PC-9 (cell line): ENCODE data around the gene MT1B. TPM values are rescaled to one million over a fixed set of nuclear protein-coding genes. Genes with fewer than 3 reads are reported as not detected.
A peak's percentile ranks its signal among the peaks of the same experiment; 100 is the strongest.

Experiments
- BruUV-seq: library from RNA; stranded (reverse); fragments of 400-500 nt; replicated peaks from 2 replicates; lab custom pipeline; 2021; lab: Mats Ljungman, UMichigan
- CTCF ChIA-PET: fragments of 300-600 bp; sonication (Branson Sonifier 250); formaldehyde crosslinking; loops from one replicate; lab custom pipeline; 2022; ENCODE audit warnings: antibody characterized with exemption; lab: Charles Lee
- POLR2A ChIA-PET: fragments of 300-600 bp; sonication (Branson Sonifier 250); formaldehyde crosslinking; loops from one replicate; lab custom pipeline; 2022; ENCODE audit warnings: antibody characterized with exemption; ENCODE audit not compliant: unreplicated experiment; lab: Charles Lee
- DNase-seq, 2 experiments: peaks; one replicate each; pipeline versions ENCODE4 v3.0.0 to v3.0.0-alpha.2; 2015 to 2022; ENCODE audit warnings: mixed read lengths in 1 of 2
- H2AFZ ChIP-seq: fragments of 200-600 bp; sonication (generic); 2 replicates; pipeline ENCODE4 v1.8.1; 2017; ENCODE audit warnings: antibody characterized with exemption
- H3F3A ChIP-seq: fragments of 200-600 bp; sonication (generic); 2 replicates; pipeline ENCODE4 v1.8.1; 2017; ENCODE audit warnings: antibody characterized with exemption, mild to moderate bottlenecking, low read depth; ENCODE audit not compliant: insufficient read depth
- H3K27ac ChIP-seq: fragments of 200-600 bp; sonication (generic); 2 replicates; pipeline ENCODE4 v1.6.1; 2016; ENCODE audit warnings: mixed run types
- H3K27me3 ChIP-seq: fragments of 200-600 bp; sonication (generic); 2 replicates; pipeline ENCODE4 v1.6.1; 2016; ENCODE audit warnings: low read depth, mixed run types; ENCODE audit not compliant: insufficient read depth
- H3K36me3 ChIP-seq: fragments of 200-600 bp; sonication (generic); 2 replicates; pipeline ENCODE4 v1.6.1; 2016; ENCODE audit warnings: low read depth, mixed run types
- H3K4me1 ChIP-seq: fragments of 200-600 bp; sonication (generic); replicated peaks from 2 replicates; pipeline ENCODE4 v1.6.1; 2016; ENCODE audit warnings: mixed run types; ENCODE audit not compliant: insufficient read depth
- H3K4me2 ChIP-seq: fragments of 200-600 bp; sonication (generic); 2 replicates; pipeline ENCODE4 v1.6.1; 2017; ENCODE audit warnings: mixed run types
- H3K4me3 ChIP-seq: fragments of 200-600 bp; sonication (generic); 2 replicates; pipeline ENCODE4 v1.6.1; 2016; ENCODE audit warnings: mixed run types
- H3K79me2 ChIP-seq: fragments of 200-600 bp; sonication (generic); 2 replicates; pipeline ENCODE4 v1.6.1; 2017; ENCODE audit warnings: low read depth, mixed run types
- H3K9me2 ChIP-seq: fragments of 200-600 bp; sonication (generic); 2 replicates; pipeline ENCODE4 v1.8.1; 2017; ENCODE audit warnings: mild to moderate bottlenecking; ENCODE audit not compliant: insufficient read depth
- H3K9me3 ChIP-seq: fragments of 200-600 bp; sonication (generic); 2 replicates; pipeline ENCODE4 v1.8.1; 2016; ENCODE audit warnings: low read depth; ENCODE audit not compliant: insufficient read depth
- H4K20me1 ChIP-seq: fragments of 200-600 bp; sonication (generic); 2 replicates; pipeline ENCODE4 v1.8.1; 2017; ENCODE audit not compliant: insufficient read depth
- CTCF ChIP-seq: fragments of 200-600 bp; sonication (generic); conservative IDR thresholded peaks from 2 replicates; pipeline ENCODE4 v1.6.1; 2017; ENCODE audit warnings: mixed run types, antibody characterized with exemption, mild to moderate bottlenecking, moderate library complexity
- EZH2 ChIP-seq: fragments of 200-600 bp; sonication (generic); IDR thresholded peaks from 2 replicates; pipeline ENCODE4 v1.8.0; 2017; ENCODE audit warnings: antibody characterized with exemption, low read depth
- intact Hi-C: fragments of 100-400 bp; cut with micrococcal nuclease; formaldehyde crosslinking; loops from one replicate; pipeline ENCODE4 v1.10.0; 2022; ENCODE audit not compliant: unreplicated experiment
- total RNA-seq: library from RNA; stranded (reverse); gene quantifications from 2 replicates; pipeline ENCODE4 v1.2.3, GENCODE V29; 2021

The MT1B gene
- total RNA-seq, 1 experiment from 2014 or later, result not detected

DNA sequence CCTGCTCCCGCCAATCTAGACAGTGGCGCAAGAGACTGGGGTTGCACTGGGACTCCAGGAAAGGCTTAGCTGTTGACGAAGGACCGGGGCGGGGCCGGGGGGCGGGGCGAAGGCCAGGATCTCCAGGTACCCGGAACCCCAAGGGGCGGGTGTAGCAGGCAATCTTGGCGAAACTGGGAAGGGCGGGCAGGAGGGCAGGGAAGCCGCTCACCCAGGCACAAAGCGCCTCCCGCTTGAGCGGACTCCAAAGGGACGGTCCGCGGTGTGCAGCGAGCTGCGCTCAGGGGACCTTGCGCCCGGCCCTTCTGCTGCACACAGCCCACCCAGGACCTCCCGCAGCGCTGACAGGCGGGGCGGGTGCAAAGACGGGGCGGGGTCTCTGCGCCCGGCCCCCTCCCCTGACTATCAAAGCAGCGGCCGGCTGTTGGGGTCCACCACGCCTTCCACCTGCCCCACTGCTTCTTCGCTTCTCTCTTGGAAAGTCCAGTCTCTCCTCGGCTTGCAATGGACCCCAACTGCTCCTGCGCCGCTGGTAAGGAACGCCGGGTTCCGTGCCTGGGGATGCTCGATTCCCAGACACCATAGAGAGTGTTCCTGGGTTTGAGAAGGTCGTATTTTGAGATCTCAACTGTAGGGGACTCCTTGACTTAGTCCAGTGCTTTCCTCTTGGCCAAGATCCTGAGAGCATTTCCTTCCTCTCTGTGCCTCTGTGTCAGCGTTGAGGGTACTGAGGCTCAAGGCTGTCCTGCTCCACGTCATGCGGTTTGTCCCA lies 6.1 kb downstream of the MT1B start, which contains the start of gene MT1F:
TSS of gene MT1F (plus strand) at position 405 of the 772 bp plus-strand sequence. CDS start at position 505, 100 bp downstream.
- TF ChIP-seq EZH2 (no peak), CTCF (no peak)
- Histone ChIP-seq H3K4me1 (peaks cover 19% of the 10 kb centered on the region), H3K9me3 (no peaks in the 10 kb centered on the region), H2AFZ (peak within 1 kb of the TSS; percentile 82), H3K27ac (no peak within 1 kb of the TSS), H3K4me2 (peak within 1 kb of the TSS; percentile 82), H3K9me2 (no peaks in the 10 kb centered on the region), H4K20me1 (no peaks in the 10 kb centered on the region), H3K4me3 (peak within 1 kb of the TSS; percentile 55), H3K36me3 (no peaks in the 10 kb centered on the region), H3K79me2 (no peaks in the 10 kb centered on the region), H3F3A (peaks cover 22% of the 10 kb centered on the region; the same call in 1 of the 2 replicates), H3K27me3 (peaks cover 11% of the 10 kb centered on the region)
- BruUV-seq, result no TSS peak
- DNase-seq, result peak; percentile 81 to 83
- ChIA-PET CTCF (interaction anchor here (0.6 to 0.7 kb wide), 2 partner anchors 54 to 70 kb away, joined by 3 read pairs; no protein-coding TSS in a partner anchor), POLR2A (interaction anchor here (0.5 to 0.8 kb wide), 5 partner anchors 49 to 751 kb away, joined by 3 to 9 read pairs (median 4); partner anchors contain the start of gene MT2A)
- intact Hi-C loops, result loop anchor here (1.0 kb wide), 1 partner anchor 25 kb away; the partner anchor contains the start of gene MT1X

- H4K20me1 ChIP-seq, result no peaks in the 10 kb centered on the region
- no peaks in the 10 kb centered on the region for H3K9me3 ChIP-seq
- no peak for DNase-seq
- no peaks in the 10 kb centered on the region for H3K79me2 ChIP-seq
- H3K36me3 ChIP-seq, result no peaks in the 10 kb centered on the region
- peak overlapping the region; percentile 82 for H3K4me2 ChIP-seq
- peak overlapping the region; percentile 55 for H3K4me3 ChIP-seq
- no peak overlapping the region for H2AFZ ChIP-seq
- ChIA-PET CTCF (no interaction called here), POLR2A (no interaction called here)
- TF ChIP-seq CTCF (no peak), EZH2 (no peak)
- peaks cover 17% of the 10 kb centered on the region for H3K4me1 ChIP-seq
- peaks cover 17% of the 10 kb centered on the region; the same call in 1 of the 2 replicates for H3F3A ChIP-seq
- no TSS peak for BruUV-seq
- H3K27ac ChIP-seq, result no peak overlapping the region
- peaks cover 11% of the 10 kb centered on the region for H3K27me3 ChIP-seq
- no peaks in the 10 kb centered on the region for H3K9me2 ChIP-seq
- intact Hi-C loops, result no loop called here
These were observed 6.7 kb downstream of the MT1B start for GRCh38 chr16:56658327-56658875.

GRCh38 chr16:56662357-56663354 lies 11.0 kb downstream of the MT1B start:
- Histone ChIP-seq H4K20me1 (no peaks in the 10 kb centered on the region), H2AFZ (no peak overlapping the region), H3K9me3 (no peaks in the 10 kb centered on the region), H3K27ac (no peak overlapping the region), H3K4me3 (no peak overlapping the region), H3F3A (peaks cover 4% of the 10 kb centered on the region), H3K4me2 (no peak overlapping the region), H3K79me2 (no peaks in the 10 kb centered on the region), H3K27me3 (peaks cover 11% of the 10 kb centered on the region), H3K36me3 (no peaks in the 10 kb centered on the region), H3K4me1 (peaks cover 19% of the 10 kb centered on the region), H3K9me2 (no peaks in the 10 kb centered on the region)
- intact Hi-C loops, result no loop called here
- POLR2A ChIA-PET, result no interaction called here
- no peak for TF ChIP-seq EZH2
- TF ChIP-seq CTCF, result no peak
- CTCF ChIA-PET, result no interaction called here
- BruUV-seq, result no TSS peak
- DNase-seq, result no peak
